Measurements from ENCODE around the gene LSP1. TPM values are rescaled to one million over a fixed set of nuclear protein-coding genes. Genes with fewer than 3 reads are reported as not detected.

The LSP1 gene
- total and polyA plus RNA-seq, 2 experiments from 2014 or later, result 29.9 to 47.0 TPM

- Histone ChIP-seq H3K4me1 (ENCODE audit: insufficient read depth) (peaks cover 55% of the 10 kb centered on the region), H3K4me3 (no peak overlapping the region), H3K4me2 (no peak overlapping the region), H3K9me3 (ENCODE audit: low read depth) (no peaks in the 10 kb centered on the region), H3K36me3 (replicated peaks; ENCODE audit: insufficient read depth, low read depth) (no peaks in the 10 kb centered on the region), H3K27ac (peak overlapping the region; percentile 99), H3K27me3 (no peaks in the 10 kb centered on the region), H2AFZ (no peak overlapping the region), H3K79me2 (no peaks in the 10 kb centered on the region), H3K9me2 (replicated peaks; ENCODE audit: insufficient read depth) (no peaks in the 10 kb centered on the region), H4K20me1 (ENCODE audit: insufficient read depth, poor library complexity, severe bottlenecking) (no peaks in the 10 kb centered on the region)
- DNase-seq (ENCODE audit: low spot score), result peak; percentile 30
- TF ChIP-seq EZH2 (IDR thresholded peaks at IDR 0.05; ENCODE audit: borderline replicate concordance), result no peak
- 95% methylated on average over 31 of the region's 32 CpGs for WGBS (ENCODE audit: low lambda C conversion rate, missing lambda C conversion rate)
These were observed 27.2 kb downstream of the LSP1 start for GRCh38 chr11:1879941-1880720.

DNA sequence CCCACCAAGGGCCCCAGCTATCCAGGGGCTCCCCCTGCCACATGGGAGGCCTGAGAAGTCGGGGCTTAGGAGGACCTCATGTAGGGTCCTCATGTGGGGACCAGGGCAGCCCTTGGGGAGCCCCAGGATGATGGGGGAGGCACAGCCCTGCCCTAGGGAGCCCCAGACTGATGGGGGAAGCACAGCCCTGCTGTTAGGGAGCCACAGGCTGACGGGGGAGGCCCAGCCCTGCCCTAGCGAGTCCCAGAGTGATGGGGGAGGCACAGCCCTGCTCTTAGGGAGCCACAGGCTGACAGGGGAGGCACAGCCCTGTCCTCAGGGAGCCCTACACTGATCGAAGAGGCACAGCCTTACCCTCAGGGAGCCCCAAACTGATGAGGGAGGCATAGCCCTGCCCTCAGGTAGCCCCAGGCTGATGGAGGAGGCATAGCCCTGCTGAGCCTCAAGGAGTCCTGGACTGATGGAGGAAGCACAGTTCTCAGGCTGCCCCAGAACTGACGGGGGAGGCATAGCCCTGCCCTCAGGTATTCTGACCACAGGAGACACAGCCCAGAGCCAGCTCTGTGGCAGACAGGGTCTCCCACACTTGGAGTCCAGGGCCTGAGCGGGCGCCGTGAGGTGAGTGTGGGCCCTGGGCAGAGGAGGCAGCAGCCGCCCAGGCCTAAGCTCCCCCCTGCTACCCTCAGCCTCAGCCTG is 28.0 kb downstream of the LSP1 start:
- no peaks in the 10 kb centered on the region for H3K79me2 ChIP-seq
- TF ChIP-seq EZH2phosphoT487 (IDR thresholded peaks at IDR 0.05; ENCODE audit: low read depth, severe bottlenecking, unreplicated experiment) (no peak), EZH2 (IDR thresholded peaks at IDR 0.05; ENCODE audit: borderline replicate concordance) (no peak)
- TF ChIP-seq, protein P1, sequence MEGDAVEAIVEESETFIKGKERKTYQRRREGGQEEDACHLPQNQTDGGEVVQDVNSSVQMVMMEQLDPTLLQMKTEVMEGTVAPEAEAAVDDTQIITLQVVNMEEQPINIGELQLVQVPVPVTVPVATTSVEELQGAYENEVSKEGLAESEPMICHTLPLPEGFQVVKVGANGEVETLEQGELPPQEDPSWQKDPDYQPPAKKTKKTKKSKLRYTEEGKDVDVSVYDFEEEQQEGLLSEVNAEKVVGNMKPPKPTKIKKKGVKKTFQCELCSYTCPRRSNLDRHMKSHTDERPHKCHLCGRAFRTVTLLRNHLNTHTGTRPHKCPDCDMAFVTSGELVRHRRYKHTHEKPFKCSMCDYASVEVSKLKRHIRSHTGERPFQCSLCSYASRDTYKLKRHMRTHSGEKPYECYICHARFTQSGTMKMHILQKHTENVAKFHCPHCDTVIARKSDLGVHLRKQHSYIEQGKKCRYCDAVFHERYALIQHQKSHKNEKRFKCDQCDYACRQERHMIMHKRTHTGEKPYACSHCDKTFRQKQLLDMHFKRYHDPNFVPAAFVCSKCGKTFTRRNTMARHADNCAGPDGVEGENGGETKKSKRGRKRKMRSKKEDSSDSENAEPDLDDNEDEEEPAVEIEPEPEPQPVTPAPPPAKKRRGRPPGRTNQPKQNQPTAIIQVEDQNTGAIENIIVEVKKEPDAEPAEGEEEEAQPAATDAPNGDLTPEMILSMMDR (IDR thresholded peaks at IDR 0.05; ENCODE audit: poor library complexity), result no peak
- no peak for DNase-seq (ENCODE audit: low spot score)
- H3K27me3 ChIP-seq, result no peaks in the 10 kb centered on the region
- H3K4me1 ChIP-seq (ENCODE audit: insufficient read depth), result peaks cover 48% of the 10 kb centered on the region
- no peak overlapping the region for H3K4me3 ChIP-seq
- H3K4me2 ChIP-seq, result no peak overlapping the region
- 92% methylated on average over 9 of the region's 9 CpGs for WGBS (ENCODE audit: low lambda C conversion rate, missing lambda C conversion rate)
- H3K36me3 ChIP-seq (replicated peaks; ENCODE audit: insufficient read depth, low read depth), result no peaks in the 10 kb centered on the region
- H4K20me1 ChIP-seq (ENCODE audit: insufficient read depth, poor library complexity, severe bottlenecking), result no peaks in the 10 kb centered on the region
- no peak overlapping the region for H2AFZ ChIP-seq
- H3K9me3 ChIP-seq (ENCODE audit: low read depth), result no peaks in the 10 kb centered on the region
- peak overlapping the region; percentile 99 for H3K27ac ChIP-seq
- no peaks in the 10 kb centered on the region for H3K9me2 ChIP-seq (replicated peaks; ENCODE audit: insufficient read depth)

- peaks cover 40% of the 10 kb centered on the region for H3K4me1 ChIP-seq (ENCODE audit: insufficient read depth)
- H3K9me3 ChIP-seq (ENCODE audit: low read depth), result no peaks in the 10 kb centered on the region
- no peaks in the 10 kb centered on the region for H3K36me3 ChIP-seq (replicated peaks; ENCODE audit: insufficient read depth, low read depth)
- H2AFZ ChIP-seq, result no peak overlapping the region
- no peaks in the 10 kb centered on the region for H3K79me2 ChIP-seq
- no peaks in the 10 kb centered on the region for H4K20me1 ChIP-seq (ENCODE audit: insufficient read depth, poor library complexity, severe bottlenecking)
- H3K4me2 ChIP-seq, result no peak overlapping the region
- no peaks in the 10 kb centered on the region for H3K27me3 ChIP-seq
- no peak for DNase-seq (ENCODE audit: low spot score)
- no peak for TF ChIP-seq EZH2phosphoT487 (IDR thresholded peaks at IDR 0.05; ENCODE audit: low read depth, severe bottlenecking, unreplicated experiment)
- TF ChIP-seq EZH2 (IDR thresholded peaks at IDR 0.05; ENCODE audit: borderline replicate concordance), result no peak
- TF ChIP-seq, protein P1 (IDR thresholded peaks at IDR 0.05; ENCODE audit: poor library complexity), result no peak
- H3K9me2 ChIP-seq (replicated peaks; ENCODE audit: insufficient read depth), result no peaks in the 10 kb centered on the region
- no peak overlapping the region for H3K4me3 ChIP-seq
- 83% methylated on average over 36 of the region's 43 CpGs for WGBS (ENCODE audit: low lambda C conversion rate, missing lambda C conversion rate)
- H3K27ac ChIP-seq, result peak overlapping the region; percentile 99
These were observed 28.8 kb downstream of the LSP1 start for GRCh38 chr11:1881442-1882264.
